A549 (cell line): ENCODE measurements around the gene TXK. TPM values are rescaled to one million over a fixed set of nuclear protein-coding genes. Genes with fewer than 3 reads are reported as not detected.

Source experiments
- ATAC-seq, 2 experiments: fragments of 200-7000 bp in 1 of 2; fragments of >200 bp in 1 of 2; cut with Nextera tagmentation in 1 of 2; cut with Tn5 transposase in 1 of 2; 3 replicates each; pipeline versions ENCODE4 v1.8.0 to v1.9.1; 2018 to 2020; ENCODE audit warnings: mild to moderate bottlenecking in 1 of 2, moderate library complexity in 1 of 2
- CTCF ChIA-PET: fragments of 300-600 bp; sonication (Branson Sonifier 250); formaldehyde crosslinking; extraction: SDS; loops from one replicate; lab custom pipeline; 2021; ENCODE audit warnings: antibody characterized with exemption, inconsistent platforms; lab: Yijun Ruan, JAX
- POLR2A ChIA-PET: fragments of 350-600 bp; formaldehyde crosslinking; extraction: SDS; loops from one replicate; lab custom pipeline; 2021; ENCODE audit warnings: antibody characterized with exemption, inconsistent platforms; lab: Yijun Ruan, JAX
- DNase-seq, 2 experiments: peaks; one replicate each; pipeline versions ENCODE4 v3.0.0 to v3.0.0-alpha.2; 2011 to 2016; ENCODE audit warnings: low read depth in 1 of 2, low spot score in 1 of 2
- FAIRE-seq: peaks from 2 replicates; lab custom pipeline; 2011; peaks lifted over from hg19 to GRCh38; lab: Jason Lieb, UNC
- H3K27ac ChIP-seq, 2 experiments: fragments of >200 bp; sonication (Bioruptor Twin); formaldehyde crosslinking; 3 replicates each; pipeline ENCODE4 v1.5.1; 2016 to 2017
- H3K4me1 ChIP-seq: fragments of >200 bp; sonication (Bioruptor Twin); formaldehyde crosslinking; 3 replicates; pipeline ENCODE4 v1.6.1; 2016
- H3K4me2 ChIP-seq: fragments of >200 bp; sonication (Bioruptor Twin); formaldehyde crosslinking; 3 replicates; pipeline ENCODE4 v1.6.1; 2016
- H3K4me3 ChIP-seq: fragments of >200 bp; sonication (Bioruptor Twin); formaldehyde crosslinking; 3 replicates; pipeline ENCODE4 v1.5.1; 2016
- H3K9me3 ChIP-seq: fragments of >200 bp; sonication (Bioruptor Twin); formaldehyde crosslinking; 3 replicates; pipeline ENCODE4 v1.6.1; 2016
- BHLHE40 ChIP-seq: IDR thresholded peaks from 2 replicates; pipeline ENCODE4 v1.6.1; 2012; ENCODE audit warnings: low read depth, low read length, inconsistent platforms
- CBX2 ChIP-seq: fragments of 200-600 bp; sonication (generic); IDR thresholded peaks from 2 replicates; pipeline ENCODE4 v1.6.1; 2016; ENCODE audit warnings: low read depth, mild to moderate bottlenecking, borderline replicate concordance
- CBX8 ChIP-seq: fragments of 200-600 bp; sonication (generic); IDR thresholded peaks from 2 replicates; pipeline ENCODE4 v1.6.1; 2016
- CEBPB ChIP-seq, 2 experiments: fragments of >200 bp in 1 of 2; sonication (Bioruptor Twin) in 1 of 2; formaldehyde crosslinking in 1 of 2; IDR thresholded peaks; 2 replicates each; pipeline ENCODE4 v1.6.1; 2012 to 2016
- EHMT2 ChIP-seq: fragments of 200-600 bp; sonication (generic); IDR thresholded peaks from 2 replicates; pipeline ENCODE4 v1.6.1; 2016; ENCODE audit warnings: antibody characterized with exemption, low read depth, mild to moderate bottlenecking, moderate library complexity
- ESRRA ChIP-seq: fragments of 150-350 bp; IDR thresholded peaks from 2 replicates; pipeline ENCODE4 v1.6.1; 2014; ENCODE audit warnings: mild to moderate bottlenecking, low read length, borderline replicate concordance
- FOSL2 ChIP-seq, 2 experiments: fragments of 450-650 bp in 1 of 2; fragments of >200 bp in 1 of 2; sonication (Bioruptor Twin) in 1 of 2; formaldehyde crosslinking; IDR thresholded peaks; 2 replicates each; pipeline versions ENCODE4 v1.5.0 to v1.6.1; 2016 to 2020; ENCODE audit warnings: mild to moderate bottlenecking in 1 of 2, moderate library complexity in 1 of 2
- GATA3 ChIP-seq: IDR thresholded peaks from 2 replicates; pipeline ENCODE4 v1.6.1; 2012; ENCODE audit warnings: borderline replicate concordance
- HDAC2 ChIP-seq: fragments of 200-600 bp; sonication (generic); IDR thresholded peaks from 2 replicates; pipeline ENCODE4 v1.6.1; 2016
- JUN ChIP-seq, 2 experiments: fragments of >200 bp; sonication (Bioruptor Twin); formaldehyde crosslinking; IDR thresholded peaks; 2 replicates in 1 of 2; 3 replicates in 1 of 2; pipeline ENCODE4 v1.6.1; 2016 to 2017
- KDM1A ChIP-seq: fragments of 200-600 bp; sonication (generic); IDR thresholded peaks from 2 replicates; pipeline ENCODE4 v1.6.1; 2016; ENCODE audit warnings: low read depth, mild to moderate bottlenecking
- MAFK ChIP-seq: fragments of 450-650 bp; IDR thresholded peaks from 2 replicates; pipeline ENCODE4 v1.6.1; 2014; ENCODE audit not compliant: partially characterized antibody
- MAZ ChIP-seq: fragments of 150-350 bp; IDR thresholded peaks from 2 replicates; pipeline ENCODE4 v1.6.1; 2014; ENCODE audit warnings: antibody characterized with exemption, low read depth, low read length, borderline replicate concordance
- NPAS2 ChIP-seq: fragments of 250-450 bp; sonication (Bioruptor Pico); IDR thresholded peaks from 2 replicates; pipeline ENCODE4 v1.8.0; 2022; ENCODE audit warnings: mild to moderate bottlenecking, moderate library complexity, borderline replicate concordance
- NR3C1 ChIP-seq: fragments of >200 bp; sonication (Bioruptor Twin); formaldehyde crosslinking; IDR thresholded peaks from 3 replicates; pipeline ENCODE4 v1.6.1; 2017
- PHF8 ChIP-seq: fragments of 200-600 bp; sonication (generic); IDR thresholded peaks from 2 replicates; pipeline ENCODE4 v1.6.1; 2016; ENCODE audit warnings: low read depth, mild to moderate bottlenecking, antibody characterized with exemption, moderate library complexity, borderline replicate concordance
- POLR2A ChIP-seq: IDR thresholded peaks from 2 replicates; pipeline ENCODE4 v1.6.1; 2012; ENCODE audit warnings: mild to moderate bottlenecking, low read length
- RAD21 ChIP-seq, 2 experiments: fragments of >200 bp in 1 of 2; sonication (Bioruptor Twin) in 1 of 2; formaldehyde crosslinking in 1 of 2; IDR thresholded peaks in 1 of 2; conservative IDR thresholded peaks in 1 of 2; 2 replicates in 1 of 2; 3 replicates in 1 of 2; pipeline ENCODE4 v1.6.1; 2012 to 2018; ENCODE audit warnings: inconsistent platforms in 1 of 2
- RCOR1 ChIP-seq: fragments of 150-350 bp; IDR thresholded peaks from 2 replicates; pipeline ENCODE4 v1.6.1; 2014; ENCODE audit warnings: antibody characterized with exemption, low read length, low read depth
- RNF2 ChIP-seq: fragments of 200-600 bp; sonication (generic); IDR thresholded peaks from 2 replicates; pipeline ENCODE4 v1.6.1; 2016; ENCODE audit warnings: low read depth, mild to moderate bottlenecking, antibody characterized with exemption, moderate library complexity, borderline replicate concordance
- ZC3H11A ChIP-seq: fragments of 450-650 bp; IDR thresholded peaks from 2 replicates; pipeline ENCODE4 v1.6.1; 2014; ENCODE audit warnings: antibody characterized with exemption, mild to moderate bottlenecking
- ZSCAN20 ChIP-seq: fragments of 250-450 bp; sonication (Bioruptor Pico); IDR thresholded peaks from 2 replicates; pipeline ENCODE4 v1.8.0; 2022; ENCODE audit warnings: mild to moderate bottlenecking, moderate library complexity
- WGBS: methylation state at CpG from one replicate; pipeline ENCODE4 v1.1.6; 2017; ENCODE audit errors: missing lambda C conversion rate; 5-methylcytosine and 5-hydroxymethylcytosine counted together
- polyA plus RNA-seq, 4 experiments: library from polyadenylated mRNA; depleted of rRNA in 3 of 4; stranded (reverse); fragments of >200 nt; fragmentation: RNase III in 1 of 4; extraction: RNeasy Plus Mini Kit Qiagen cat#74134 plus additional on column Dnase treatment in 1 of 4; gene quantifications; 2 replicates in 3 of 4; 3 replicates in 1 of 4; pipeline ENCODE4 v1.2.3, GENCODE V29; 2011 to 2017
- TF ChIP-seq, protein P1 (sequence below): fragments of 450-650 bp; IDR thresholded peaks from 2 replicates; pipeline ENCODE4 v1.6.1; 2014; ENCODE audit warnings: antibody characterized with exemption
- TF ChIP-seq, protein P2 (sequence below): fragments of >200 bp; sonication (Bioruptor Twin); formaldehyde crosslinking; IDR thresholded peaks from 3 replicates; pipeline ENCODE4 v1.6.1; 2016
- TF ChIP-seq, protein P3 (sequence below): fragments of 200-600 bp; sonication (generic); IDR thresholded peaks from 2 replicates; pipeline ENCODE4 v1.6.1; 2016; ENCODE audit warnings: antibody characterized with exemption, mild to moderate bottlenecking, moderate library complexity
- TF ChIP-seq, protein P4 (sequence below): fragments of >200 bp; sonication (Bioruptor Twin); formaldehyde crosslinking; IDR thresholded peaks from 2 replicates; pipeline ENCODE4 v1.6.1; 2016
- TF ChIP-seq, protein P5 (sequence below): fragments of 250-450 bp; sonication (Bioruptor Pico); IDR thresholded peaks from 2 replicates; pipeline ENCODE4 v1.5.0; 2021; ENCODE audit warnings: mild to moderate bottlenecking, moderate library complexity, borderline replicate concordance

Gene TXK
- polyA plus RNA-seq, 2 of the 4 experiments (the other 2 are of a cell fraction) = 0.06 to 0.14 TPM

DNA sequence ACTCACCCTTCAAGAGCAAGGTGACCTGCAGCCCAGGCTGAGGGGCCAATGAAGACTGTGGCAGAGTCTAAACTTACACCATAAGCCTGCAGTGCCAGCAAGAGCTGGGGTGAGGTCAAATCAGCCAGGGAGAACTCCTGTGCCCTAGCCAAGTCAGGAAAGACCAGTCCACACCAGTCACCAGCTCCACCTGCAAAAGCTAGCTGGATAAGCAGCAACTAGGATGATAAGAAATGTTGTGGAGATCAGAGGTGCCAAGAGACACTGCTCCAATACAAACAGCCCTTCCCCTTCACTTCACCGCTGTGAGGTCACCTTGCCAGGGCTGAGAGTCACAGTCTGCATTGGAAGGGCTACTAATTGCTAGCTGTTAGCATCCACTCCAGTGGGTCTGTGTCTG, 86.2 kb downstream of the TXK start (continued):
- TF ChIP-seq, protein P1, sequence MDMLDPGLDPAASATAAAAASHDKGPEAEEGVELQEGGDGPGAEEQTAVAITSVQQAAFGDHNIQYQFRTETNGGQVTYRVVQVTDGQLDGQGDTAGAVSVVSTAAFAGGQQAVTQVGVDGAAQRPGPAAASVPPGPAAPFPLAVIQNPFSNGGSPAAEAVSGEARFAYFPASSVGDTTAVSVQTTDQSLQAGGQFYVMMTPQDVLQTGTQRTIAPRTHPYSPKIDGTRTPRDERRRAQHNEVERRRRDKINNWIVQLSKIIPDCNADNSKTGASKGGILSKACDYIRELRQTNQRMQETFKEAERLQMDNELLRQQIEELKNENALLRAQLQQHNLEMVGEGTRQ = no peak
- TF ChIP-seq CBX2 (no peak), RCOR1 (no peak), CBX8 (no peak)

DNA sequence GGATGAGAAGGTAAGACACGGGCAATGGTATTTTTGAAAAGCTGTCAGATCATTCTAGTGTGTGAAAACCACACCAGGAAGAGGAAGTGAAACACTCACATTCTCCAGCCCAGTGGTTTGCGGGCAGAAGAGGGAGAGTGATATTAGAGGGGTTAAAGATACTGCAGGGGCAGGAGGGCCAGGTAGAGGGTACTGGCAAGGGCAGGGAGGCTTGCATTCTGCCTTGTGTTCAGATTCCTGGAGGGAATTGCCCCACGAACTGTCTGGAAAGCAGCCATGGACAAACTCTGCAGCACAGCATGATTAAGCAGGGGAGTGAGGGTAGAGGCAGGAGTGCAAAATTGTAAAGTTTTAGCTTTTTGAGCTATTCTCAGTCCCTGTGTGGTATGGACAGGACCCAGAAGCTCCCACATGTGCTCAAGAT, 86.6 kb downstream of the TXK start:
- H3K27ac ChIP-seq = no peak overlapping the region
- ChIA-PET POLR2A (no interaction called here), CTCF (no interaction called here)
- no peaks in the 10 kb centered on the region for H3K4me1 ChIP-seq
- no peak overlapping the region for H3K4me2 ChIP-seq
- DNase-seq (no peak), FAIRE-seq (no peak), ATAC-seq (no peak)
- H3K9me3 ChIP-seq = no peaks in the 10 kb centered on the region
- H3K4me3 ChIP-seq = no peak overlapping the region
- WGBS = 21% methylated on average over 3 of the region's 3 CpGs
- TF ChIP-seq, protein P2, sequence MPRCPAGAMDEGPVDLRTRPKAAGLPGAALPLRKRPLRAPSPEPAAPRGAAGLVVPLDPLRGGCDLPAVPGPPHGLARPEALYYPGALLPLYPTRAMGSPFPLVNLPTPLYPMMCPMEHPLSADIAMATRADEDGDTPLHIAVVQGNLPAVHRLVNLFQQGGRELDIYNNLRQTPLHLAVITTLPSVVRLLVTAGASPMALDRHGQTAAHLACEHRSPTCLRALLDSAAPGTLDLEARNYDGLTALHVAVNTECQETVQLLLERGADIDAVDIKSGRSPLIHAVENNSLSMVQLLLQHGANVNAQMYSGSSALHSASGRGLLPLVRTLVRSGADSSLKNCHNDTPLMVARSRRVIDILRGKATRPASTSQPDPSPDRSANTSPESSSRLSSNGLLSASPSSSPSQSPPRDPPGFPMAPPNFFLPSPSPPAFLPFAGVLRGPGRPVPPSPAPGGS = no peak
- TF ChIP-seq NR3C1 (no peak), NPAS2 (CRISPR knock-in tag) (no peak), BHLHE40 (no peak), RNF2 (no peak), ESRRA (no peak), HDAC2 (no peak), PHF8 (no peak), JUN (IDR thresholded peaks at IDR 0.05) (no peak), ZSCAN20 (no peak), CEBPB (IDR thresholded peaks at IDR 0.05) (no peak), FOSL2 (IDR thresholded peaks at IDR 0.05) (no peak), FOSL2 (CRISPR knock-in tag; IDR thresholded peaks at IDR 0.05) (no peak)

DNA sequence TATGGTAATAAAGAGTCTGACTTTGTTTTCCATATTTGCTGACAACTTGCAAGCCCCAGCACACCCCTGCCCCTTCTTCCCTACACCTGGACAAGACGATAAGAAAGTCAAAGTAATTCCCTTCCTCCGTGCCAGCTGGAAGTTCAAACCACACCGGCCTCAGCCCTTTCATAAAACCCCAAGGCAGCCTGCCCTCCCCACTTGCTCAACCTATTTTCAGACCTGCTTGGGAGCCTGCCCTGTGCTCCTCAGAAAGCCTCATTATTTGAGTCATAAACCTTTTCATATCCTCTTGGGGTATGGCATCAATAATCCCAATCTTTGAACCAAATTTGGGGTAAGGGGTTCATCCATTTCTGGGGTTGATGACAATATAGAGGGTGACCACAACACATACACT, 88.0 kb downstream of the TXK start:
- Histone ChIP-seq H3K27ac (no peak overlapping the region), H3K4me2 (no peak overlapping the region), H3K4me1 (no peaks in the 10 kb centered on the region), H3K4me3 (no peak overlapping the region), H3K9me3 (no peaks in the 10 kb centered on the region)
- POLR2A ChIA-PET = no interaction called here
- CTCF ChIA-PET = interaction anchor here (0.6 kb wide), 1 partner anchor 377 kb away, joined by 3 read pairs; no protein-coding TSS in a partner anchor
- ATAC-seq (no peak), FAIRE-seq (no peak), DNase-seq (no peak)
- 26% methylated on average over 3 of the region's 3 CpGs for WGBS
- TF ChIP-seq KDM1A = no peak
- no peak for TF ChIP-seq MAFK
- TF ChIP-seq, protein P3, sequence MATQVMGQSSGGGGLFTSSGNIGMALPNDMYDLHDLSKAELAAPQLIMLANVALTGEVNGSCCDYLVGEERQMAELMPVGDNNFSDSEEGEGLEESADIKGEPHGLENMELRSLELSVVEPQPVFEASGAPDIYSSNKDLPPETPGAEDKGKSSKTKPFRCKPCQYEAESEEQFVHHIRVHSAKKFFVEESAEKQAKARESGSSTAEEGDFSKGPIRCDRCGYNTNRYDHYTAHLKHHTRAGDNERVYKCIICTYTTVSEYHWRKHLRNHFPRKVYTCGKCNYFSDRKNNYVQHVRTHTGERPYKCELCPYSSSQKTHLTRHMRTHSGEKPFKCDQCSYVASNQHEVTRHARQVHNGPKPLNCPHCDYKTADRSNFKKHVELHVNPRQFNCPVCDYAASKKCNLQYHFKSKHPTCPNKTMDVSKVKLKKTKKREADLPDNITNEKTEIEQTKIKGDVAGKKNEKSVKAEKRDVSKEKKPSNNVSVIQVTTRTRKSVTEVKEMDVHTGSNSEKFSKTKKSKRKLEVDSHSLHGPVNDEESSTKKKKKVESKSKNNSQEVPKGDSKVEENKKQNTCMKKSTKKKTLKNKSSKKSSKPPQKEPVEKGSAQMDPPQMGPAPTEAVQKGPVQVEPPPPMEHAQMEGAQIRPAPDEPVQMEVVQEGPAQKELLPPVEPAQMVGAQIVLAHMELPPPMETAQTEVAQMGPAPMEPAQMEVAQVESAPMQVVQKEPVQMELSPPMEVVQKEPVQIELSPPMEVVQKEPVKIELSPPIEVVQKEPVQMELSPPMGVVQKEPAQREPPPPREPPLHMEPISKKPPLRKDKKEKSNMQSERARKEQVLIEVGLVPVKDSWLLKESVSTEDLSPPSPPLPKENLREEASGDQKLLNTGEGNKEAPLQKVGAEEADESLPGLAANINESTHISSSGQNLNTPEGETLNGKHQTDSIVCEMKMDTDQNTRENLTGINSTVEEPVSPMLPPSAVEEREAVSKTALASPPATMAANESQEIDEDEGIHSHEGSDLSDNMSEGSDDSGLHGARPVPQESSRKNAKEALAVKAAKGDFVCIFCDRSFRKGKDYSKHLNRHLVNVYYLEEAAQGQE = no peak
- TF ChIP-seq, protein P4, sequence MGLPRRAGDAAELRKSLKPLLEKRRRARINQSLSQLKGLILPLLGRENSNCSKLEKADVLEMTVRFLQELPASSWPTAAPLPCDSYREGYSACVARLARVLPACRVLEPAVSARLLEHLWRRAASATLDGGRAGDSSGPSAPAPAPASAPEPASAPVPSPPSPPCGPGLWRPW = no peak
- TF ChIP-seq GATA3 = no peak
- no peak for TF ChIP-seq ZC3H11A
- TF ChIP-seq MAZ = no peak
- TF ChIP-seq, protein P5, sequence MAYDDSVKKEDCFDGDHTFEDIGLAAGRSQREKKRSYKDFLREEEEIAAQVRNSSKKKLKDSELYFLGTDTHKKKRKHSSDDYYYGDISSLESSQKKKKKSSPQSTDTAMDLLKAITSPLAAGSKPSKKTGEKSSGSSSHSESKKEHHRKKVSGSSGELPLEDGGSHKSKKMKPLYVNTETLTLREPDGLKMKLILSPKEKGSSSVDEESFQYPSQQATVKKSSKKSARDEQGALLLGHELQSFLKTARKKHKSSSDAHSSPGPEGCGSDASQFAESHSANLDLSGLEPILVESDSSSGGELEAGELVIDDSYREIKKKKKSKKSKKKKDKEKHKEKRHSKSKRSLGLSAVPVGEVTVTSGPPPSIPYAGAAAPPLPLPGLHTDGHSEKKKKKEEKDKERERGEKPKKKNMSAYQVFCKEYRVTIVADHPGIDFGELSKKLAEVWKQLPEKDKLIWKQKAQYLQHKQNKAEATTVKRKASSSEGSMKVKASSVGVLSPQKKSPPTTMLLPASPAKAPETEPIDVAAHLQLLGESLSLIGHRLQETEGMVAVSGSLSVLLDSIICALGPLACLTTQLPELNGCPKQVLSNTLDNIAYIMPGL = no peak
- TF ChIP-seq POLR2A = no peak
- no peak for TF ChIP-seq RAD21 (conservative IDR thresholded peaks at IDR 0.05 in 1 of 2, IDR thresholded peaks at IDR 0.05 in 1 of 2)
- TF ChIP-seq EHMT2 = no peak
- no peak for TF ChIP-seq BHLHE40
